NCI-H82 (cell line): ENCODE measurements around the gene DAG1.

Experiments
- DNase-seq: peaks from one replicate; lab custom pipeline; 2025; lab: John Stamatoyannopoulos, UW

DAG1 gene

DNA sequence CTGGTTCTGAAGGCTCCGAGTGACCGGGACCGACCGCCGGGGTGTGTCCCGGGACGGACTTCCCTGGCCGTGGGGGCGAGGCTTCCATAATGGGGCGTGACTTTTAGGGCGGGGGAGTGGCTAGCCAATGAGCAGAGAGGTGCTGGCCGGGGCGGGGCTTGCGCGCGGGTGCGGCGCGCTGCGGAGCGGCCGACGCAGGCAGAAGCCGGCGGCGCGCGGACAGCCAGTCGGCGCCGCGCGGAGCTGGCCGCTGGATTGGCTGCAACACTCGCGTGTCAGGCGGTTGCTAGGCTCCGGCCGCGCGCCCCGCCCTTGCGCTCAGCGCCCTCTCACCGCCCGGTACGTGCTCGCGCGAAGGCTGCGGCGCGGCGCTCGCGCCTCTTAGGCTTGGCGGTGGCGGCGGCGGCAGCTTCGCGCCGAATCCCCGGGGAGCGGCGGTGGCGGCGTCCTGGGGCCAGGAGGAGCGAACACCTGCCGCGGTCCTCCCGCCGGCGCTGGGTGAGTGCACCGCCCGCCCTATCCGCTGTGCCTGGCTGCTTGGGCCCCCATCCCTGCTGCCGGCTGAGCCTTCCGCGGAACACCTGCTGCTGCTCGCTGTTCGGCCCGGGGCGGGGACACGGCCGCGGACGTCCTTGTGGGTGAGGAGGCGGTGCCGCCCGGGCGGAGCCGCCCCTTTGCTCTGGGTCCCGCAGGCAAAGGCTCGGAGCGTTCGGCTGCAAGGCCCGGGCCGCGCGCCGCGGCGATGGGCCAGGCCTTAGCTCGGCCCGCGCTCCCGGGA lies at the start of gene DAG1:
TSS of gene DAG1 (plus strand) at position 332 of the 778 bp plus-strand sequence. CDS start 40,268 bp downstream, outside the sequence.
- peak; percentile 96 for DNase-seq

DNA sequence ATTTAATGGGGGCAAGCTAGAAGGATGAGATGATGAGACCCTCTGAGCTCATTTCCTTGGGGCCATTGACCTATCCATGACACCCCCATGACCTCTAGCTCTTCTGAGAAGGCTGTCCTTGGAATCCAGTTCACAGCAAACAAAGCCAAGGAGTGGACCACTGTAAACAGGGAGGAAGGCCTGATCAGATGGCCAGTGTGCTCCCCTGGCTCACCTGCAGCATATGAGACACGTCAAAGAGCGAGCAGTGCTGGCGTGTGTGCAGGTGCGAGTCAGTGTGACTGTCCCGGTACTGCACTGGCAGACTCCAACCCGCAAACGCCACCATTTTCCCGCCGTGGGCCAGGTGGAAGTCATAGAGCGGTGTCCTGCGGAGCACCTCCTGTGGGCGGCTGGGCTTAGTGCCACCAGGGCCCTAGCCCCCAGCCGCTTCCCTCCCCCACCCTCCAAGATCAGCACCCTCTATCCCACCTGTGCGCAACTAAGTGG lies 48.1 kb upstream of the DAG1 start:
- no peak for DNase-seq

GRCh38 chr3:49422379-49423248 lies 47.5 kb upstream of the DAG1 start, which contains the start of gene AMT:
AMT (minus strand) TSS chr3:49422473; CDS start chr3:49422450, 23 bp downstream.
- no peak for DNase-seq

DNA sequence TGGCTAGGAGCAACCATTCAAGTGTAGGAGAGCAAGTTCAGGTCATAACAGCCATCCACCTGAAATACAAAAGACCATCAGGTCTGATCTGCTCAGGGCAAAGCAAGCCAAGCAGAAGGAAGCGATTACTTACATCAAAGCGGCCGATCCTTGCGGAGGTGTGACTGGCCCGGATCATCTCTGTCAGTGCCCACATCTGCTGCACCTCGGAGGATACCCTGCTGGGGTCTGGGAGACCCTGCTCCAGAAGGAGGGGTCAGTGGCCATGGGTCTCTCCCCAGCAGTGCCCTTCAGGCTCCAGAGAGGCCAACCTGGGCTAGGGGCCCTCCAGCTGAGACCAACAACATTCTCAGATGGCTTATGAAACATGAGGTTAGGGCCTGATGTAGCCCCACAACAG lies 45.3 kb upstream of the DAG1 start:
- no peak for DNase-seq

- DNase-seq, result no peak
Measured at GRCh38 chr3:49427586-49427985, 42.5 kb upstream of the DAG1 start.

DNA sequence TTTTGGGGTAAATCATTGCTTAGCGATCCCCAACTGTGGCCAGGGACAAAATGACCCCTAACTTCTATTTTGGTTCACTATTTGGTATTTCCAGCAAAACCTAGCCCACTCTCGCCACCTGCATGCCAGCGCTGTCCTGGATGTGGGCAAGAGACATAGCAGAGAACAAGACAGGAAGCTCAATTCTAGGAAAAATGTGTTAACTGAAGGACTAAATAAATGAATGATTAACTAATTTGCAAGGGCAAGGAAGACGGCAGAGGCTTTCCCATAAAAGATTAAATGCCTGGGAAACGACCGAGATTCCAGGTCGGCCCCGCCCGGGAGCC lies 41.4 kb upstream of the DAG1 start:
- DNase-seq, result no peak

- no peak for DNase-seq
Measured at GRCh38 chr3:49434731-49435130, 35.3 kb upstream of the DAG1 start.

GRCh38 chr3:49445391-49445790 lies 24.7 kb upstream of the DAG1 start:
- no peak for DNase-seq

GRCh38 chr3:49453621-49454020 lies 16.4 kb upstream of the DAG1 start:
- no peak for DNase-seq

- peak; percentile 48 for DNase-seq
Measured at GRCh38 chr3:49454458-49454857, 15.6 kb upstream of the DAG1 start.

GRCh38 chr3:49454898-49455681 lies 15.0 kb upstream of the DAG1 start:
- peak; percentile 50 for DNase-seq

GRCh38 chr3:49456466-49456865 lies 13.6 kb upstream of the DAG1 start:
- DNase-seq, result no peak

DNA sequence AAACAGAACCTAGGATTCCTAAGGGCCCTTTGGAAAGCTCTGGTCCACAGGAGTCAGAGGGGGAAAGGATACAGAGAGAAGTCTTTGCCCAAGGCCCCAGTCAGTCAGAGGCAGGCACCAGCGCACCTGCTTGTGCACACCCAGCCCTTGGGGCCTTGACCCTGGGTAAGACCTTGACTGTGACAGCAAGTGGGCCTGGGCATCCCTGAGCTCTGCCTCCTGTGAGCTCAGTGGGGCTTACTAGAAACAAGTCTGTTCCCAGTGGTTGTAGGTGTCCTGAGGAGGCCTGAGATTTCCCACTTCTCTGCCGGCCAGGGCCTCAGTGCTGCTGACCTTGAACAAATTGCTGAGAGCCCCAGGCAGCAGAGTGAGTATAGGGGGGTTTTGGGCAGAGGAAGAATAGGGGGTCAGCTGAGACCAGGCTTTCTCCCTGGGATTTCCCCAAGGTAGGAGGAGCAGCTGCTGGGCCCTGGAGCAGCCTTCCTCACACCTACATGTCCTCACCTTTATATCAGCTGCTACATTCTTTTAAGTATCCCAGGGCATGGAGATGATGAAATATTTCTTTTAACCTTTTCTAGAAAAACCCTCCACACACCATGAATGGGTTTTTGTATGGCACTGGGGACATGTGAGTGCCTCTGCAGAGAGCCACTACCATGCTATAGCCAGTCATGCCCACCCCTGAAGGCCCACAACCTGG lies 9.7 kb upstream of the DAG1 start:
- no peak for DNase-seq

- DNase-seq, result no peak
Measured at GRCh38 chr3:49460956-49461355, 9.1 kb upstream of the DAG1 start.

DNA sequence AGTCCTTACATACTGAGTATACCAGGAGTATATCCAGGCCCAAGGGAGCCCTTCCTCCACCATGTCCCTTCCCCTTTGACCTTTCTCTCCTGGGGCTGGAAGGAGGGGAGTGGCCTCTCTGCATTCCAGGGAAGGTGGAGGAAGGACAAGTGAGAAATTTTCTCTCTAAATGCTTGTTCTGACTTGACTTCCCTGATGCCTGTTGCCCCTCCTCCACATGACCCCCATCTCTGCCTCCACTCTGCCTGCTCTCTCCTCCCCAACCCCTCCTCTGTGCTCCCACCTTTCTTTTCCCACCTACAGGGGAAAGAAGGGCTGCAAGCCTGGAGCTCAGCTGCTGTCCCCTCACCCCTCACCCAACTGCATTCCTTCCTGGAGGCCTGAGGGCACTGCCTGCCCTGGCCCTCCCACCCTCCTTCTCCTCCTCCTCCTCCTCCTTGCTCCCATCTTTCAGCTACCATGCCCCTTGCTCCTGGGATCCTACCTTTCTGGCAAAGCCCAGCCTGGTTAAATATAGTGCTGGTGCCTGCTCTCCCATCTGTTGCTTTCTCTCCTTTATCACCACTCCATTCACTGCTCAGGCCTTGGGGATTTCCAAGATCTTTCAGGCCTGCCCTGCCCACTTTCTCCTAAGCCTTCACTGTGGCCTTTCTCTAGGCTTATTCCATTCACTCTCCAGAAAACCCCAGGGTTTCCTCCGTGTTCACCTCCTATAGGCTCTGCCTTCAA lies 8.5 kb upstream of the DAG1 start:
- DNase-seq, result peak; percentile 70

DNA sequence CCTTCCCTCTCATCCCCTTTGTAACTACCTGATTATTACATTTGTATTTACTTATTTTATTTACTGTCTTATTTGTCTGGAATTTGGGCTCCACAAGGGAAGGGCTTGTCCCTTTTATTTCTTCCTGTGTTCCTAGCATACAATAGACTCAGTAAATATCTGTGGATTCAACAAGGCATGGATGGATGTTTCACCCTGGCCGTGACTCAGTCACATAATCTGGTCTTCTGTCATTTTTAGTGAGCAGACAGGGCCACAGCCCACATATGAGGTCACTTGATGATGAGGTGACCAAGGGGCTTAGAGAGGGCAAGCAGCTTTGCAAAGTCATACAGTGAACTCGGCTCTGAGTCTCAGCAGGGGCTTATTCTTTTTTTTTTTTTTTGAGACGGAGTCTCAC lies 7.8 kb upstream of the DAG1 start:
- DNase-seq, result peak; percentile 38

GRCh38 chr3:49465270-49466034 lies 4.6 kb upstream of the DAG1 start:
- no peak for DNase-seq

DNA sequence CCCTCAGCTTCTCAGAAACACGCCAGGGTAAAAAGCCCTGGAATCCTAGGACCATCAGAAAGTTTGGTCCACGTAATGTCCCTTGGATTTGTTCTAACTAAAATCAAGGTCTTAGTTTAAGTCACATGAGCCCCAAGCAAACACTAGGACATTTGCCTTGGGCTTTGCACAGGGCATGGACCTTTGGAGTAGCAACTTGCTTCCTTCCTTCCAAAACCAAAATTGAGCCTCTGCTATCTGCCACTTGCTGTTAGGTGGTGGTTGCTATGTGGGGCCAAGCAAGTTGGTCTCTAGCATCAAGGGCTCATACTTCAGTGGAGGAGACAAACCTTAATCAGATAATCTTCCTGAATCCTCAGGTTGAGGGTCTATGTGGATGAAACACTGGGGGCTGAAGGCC lies 4.0 kb upstream of the DAG1 start:
- DNase-seq, result no peak

GRCh38 chr3:49469037-49469935 lies 781 bp upstream of the DAG1 start:
- DNase-seq, result peak; percentile 67
